GM18505 (cell line): ENCODE results near the gene SEMA5A.

Source experiments
- ATAC-seq: cut with Tn5 transposase; IDR thresholded peaks from one replicate; pipeline ENCODE4 v1.9.1; 2021; ENCODE audit not compliant: unreplicated experiment
- POLR2A ChIP-seq: IDR thresholded peaks from 4 replicates; pipeline ENCODE4 v1.6.1; 2011; ENCODE audit warnings: borderline replicate concordance; ENCODE audit not compliant: insufficient read depth, insufficient read length; ENCODE audit errors: extremely low read depth

Gene SEMA5A

DNA sequence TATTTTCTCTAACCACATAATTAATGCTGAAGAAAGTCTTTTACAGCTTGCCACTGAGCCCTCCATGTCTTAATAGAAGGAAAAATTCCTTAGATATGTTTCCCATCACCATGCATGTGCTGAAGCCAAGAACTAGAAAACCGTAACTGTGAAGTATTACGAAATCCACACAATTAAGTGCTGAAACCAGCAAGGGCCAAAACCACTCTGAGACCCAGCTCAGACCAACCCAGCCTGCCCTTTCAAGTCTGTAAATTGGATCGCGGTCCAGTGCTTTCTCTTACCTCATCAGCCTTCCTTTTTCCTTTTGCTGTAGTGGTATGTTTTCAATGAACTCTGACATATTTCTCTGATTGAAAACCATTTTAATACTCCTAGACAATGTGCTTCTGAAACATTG, 26.3 kb downstream of the SEMA5A start:
- no peak for TF ChIP-seq POLR2A

DNA sequence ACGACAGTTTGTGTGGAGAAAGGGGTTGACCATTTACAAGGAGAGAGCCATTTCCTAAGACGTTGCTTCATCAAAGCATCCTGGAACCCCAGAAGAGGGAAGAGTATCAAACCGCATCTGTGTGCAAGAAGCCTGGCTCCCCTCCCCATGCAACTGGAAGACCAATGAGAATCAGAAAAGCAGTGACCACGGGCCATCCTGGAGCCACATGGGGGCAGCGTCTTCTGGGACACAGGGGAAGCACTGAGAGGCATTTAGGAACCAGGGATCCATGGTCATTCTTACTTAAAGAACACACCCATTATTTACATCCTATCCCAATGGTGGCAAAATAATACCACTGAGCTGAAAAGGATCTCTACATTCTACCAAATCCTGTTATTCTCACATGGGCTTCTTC, 29.3 kb downstream of the SEMA5A start:
- no peak for TF ChIP-seq POLR2A

More for the DNA sequence above, 26.3 kb downstream of the SEMA5A start:
- no peak for ATAC-seq

DNA sequence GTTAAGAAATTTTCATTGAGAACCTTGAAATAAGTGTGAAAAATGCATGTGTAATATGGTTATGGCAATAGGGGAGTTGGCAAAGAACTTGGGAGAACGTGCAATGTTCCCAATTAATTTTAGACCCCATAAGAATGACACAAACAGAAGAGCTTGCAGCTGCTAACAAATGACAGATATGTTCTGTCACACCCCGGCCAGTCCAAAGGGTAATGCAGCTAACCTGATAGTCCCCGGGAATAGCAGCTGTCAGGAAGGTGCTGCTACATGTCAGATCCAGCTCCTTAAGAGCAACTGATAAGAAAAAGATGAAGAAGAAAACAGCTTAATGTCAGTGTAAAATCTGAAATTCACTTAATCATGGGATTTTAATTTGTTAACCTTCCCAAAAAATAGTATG, 30.4 kb downstream of the SEMA5A start:
- TF ChIP-seq POLR2A: no peak
- no peak for ATAC-seq

More for the DNA sequence above, 29.3 kb downstream of the SEMA5A start:
- no peak for ATAC-seq

DNA sequence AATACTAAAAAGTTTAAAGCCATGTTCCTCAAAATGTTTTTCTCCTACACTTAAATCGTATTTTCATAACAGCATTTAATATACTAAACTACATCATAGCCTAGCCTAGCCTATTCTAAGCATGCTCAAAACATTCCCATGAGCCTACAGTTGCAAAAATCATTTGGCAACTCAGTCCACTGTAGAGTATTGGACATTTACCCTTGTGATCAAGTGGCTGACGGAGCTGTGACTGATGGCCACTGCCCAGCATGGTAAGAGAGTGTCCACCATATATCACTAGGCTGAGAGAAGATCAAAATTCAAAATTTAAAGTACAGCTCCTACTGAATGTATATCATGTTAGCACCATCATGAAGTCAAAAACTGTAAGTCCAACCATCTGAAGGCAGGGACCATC, 30.9 kb downstream of the SEMA5A start:
- no peak for ATAC-seq
- no peak for TF ChIP-seq POLR2A

DNA sequence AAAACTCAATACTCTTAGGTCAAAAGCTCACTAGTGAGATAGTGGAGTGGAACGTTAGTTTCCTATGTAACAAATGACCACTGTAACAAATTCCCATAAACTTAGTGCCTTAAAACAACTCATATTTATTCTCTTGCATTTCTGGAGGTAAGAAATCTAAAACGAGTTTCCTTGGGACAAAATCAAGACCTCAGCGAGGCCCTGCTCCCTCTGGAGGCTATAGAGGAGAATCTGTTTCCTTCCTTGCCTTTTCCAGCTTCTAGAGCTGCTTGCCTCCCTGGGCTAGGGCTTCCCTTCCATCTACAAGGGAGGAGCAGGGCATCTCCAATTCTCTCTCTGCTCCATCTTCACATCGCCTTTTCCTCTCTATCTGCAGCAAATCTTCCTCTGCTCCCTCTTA, 32.0 kb downstream of the SEMA5A start:
- TF ChIP-seq POLR2A: no peak
- ATAC-seq: no peak

DNA sequence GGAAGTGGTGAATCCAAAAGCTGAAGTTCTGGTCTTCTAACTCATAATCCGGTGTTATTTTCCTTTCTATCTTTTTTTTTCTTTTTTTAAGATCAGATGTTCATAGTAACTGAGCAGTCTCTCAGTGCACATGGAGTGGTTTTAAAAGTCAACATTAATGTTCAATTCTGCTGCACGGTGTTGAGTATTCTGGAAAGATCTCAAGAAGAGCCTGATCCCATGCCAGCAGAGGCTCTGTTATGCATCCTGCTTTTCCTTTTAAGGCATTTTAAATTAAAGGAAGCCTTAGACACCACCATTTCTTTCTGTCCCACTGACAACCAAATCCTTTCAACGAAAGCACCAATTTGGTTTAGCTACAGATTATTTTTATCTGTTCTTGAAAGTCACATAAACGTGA, 33.4 kb downstream of the SEMA5A start:
- TF ChIP-seq POLR2A: no peak
- no peak for ATAC-seq

DNA sequence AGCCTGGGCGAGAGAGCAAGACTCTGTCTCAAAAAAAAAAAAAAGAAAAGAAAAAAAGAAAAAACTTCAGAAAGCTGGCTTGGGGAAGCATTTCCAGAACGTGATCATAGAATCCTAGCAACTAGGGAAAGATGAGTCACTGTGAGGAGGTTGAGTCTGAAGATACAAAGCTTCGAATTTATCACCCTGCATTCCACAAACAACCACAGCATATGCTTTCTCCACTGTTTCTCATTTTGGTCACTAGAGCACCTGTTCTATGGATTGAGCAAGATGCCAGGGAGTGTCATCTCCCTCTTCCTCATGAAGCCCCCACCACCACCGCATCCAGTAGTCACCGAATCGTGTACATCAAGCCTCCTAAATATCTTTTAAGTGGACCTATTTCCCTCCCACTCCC, 37.9 kb downstream of the SEMA5A start:
- no peak for ATAC-seq
- no peak for TF ChIP-seq POLR2A

DNA sequence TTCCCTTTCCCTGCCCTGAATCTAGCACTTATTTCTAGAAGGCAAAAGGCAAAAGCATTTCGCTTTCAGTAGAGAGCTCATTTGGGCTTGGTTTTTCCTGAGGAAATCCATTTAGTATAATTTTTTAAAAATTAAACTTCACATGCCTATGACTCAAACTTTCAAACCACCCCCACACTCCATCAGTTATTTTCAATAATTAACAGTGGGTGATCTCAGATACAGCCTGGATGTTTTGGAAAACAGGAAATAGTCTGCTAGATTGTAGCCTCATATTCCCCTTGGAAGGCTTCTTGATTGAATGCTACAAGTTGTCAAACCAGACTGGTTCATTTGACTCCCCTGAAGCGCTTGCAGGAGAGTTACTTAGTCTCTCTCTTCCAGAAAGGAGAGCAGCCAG, 40.6 kb downstream of the SEMA5A start:
- TF ChIP-seq POLR2A: no peak
- ATAC-seq: no peak

DNA sequence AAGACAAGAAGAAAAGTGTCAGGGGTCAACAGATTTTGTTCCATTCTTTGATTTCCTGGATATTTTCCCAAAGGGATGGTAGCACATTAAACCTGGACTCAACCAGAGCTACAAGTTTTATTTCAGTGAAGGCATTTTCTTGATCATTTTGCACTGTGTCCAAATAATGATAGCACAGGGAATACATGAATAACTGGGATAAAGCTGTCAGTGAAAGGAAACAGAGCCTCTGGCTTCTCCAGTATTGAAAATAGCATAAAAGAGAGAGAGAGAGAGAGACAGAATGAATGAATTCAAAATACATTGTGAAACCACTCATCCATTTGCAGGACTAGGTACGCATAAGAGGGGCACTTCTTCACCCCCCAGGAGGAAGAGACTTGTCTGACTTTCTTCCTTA, 43.0 kb downstream of the SEMA5A start:
- TF ChIP-seq POLR2A: no peak
- ATAC-seq: no peak

DNA sequence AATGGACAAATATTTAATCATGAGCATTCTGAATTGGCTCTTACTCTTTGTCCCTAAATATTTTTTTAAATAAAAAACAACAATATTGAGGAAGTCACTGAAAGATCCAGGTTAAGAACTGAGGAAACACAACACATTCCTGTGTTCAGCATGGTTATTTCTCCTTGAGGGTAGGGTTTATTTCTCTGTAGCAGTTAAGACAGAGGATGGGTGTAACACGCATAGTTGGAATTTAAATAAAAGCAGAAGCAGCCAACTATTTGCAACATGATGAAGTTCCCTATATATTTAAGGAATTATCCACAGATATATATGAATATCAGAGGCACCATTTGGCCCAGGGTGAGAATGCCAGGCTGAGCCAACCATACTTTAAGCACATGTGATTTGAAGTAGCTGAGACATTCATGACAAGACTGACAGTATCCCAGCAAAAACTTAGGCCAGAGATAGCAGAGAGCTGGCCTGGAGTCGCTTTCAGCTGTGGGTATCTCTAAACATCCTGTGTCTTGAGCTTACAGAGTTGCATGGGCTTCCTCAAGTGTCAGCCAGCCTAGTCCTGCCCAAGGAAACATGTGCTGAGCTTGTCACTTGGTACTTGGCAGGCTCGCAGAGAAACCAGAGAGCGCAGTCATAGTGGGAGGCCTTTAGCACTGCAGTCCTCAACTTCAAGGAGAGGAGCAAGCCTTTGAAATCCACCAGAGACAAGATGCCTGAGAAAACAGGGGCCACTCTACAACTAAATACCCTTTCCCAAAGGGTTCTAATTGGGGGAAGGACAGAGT, 43.6 kb downstream of the SEMA5A start:
- TF ChIP-seq POLR2A: no peak
- no peak for ATAC-seq

DNA sequence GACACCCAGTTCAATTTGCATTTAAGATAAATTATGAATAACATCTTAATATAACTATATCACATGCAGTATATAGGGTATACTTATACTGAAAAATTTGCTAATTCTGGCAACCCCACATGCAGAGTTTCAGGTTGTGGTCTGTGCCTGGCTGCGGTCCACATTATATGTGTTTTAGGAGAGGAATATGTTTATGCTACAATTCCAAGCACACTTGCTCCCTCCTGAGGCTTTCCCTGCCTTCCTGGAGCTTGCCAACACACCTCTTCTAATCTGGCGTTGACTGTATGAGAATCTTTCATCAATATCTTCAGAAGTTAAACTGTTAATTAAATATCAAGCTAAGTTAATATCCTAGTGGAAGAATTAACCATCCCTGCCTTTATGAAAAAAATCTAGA, 45.2 kb downstream of the SEMA5A start:
- ATAC-seq: no peak
- TF ChIP-seq POLR2A: no peak

DNA sequence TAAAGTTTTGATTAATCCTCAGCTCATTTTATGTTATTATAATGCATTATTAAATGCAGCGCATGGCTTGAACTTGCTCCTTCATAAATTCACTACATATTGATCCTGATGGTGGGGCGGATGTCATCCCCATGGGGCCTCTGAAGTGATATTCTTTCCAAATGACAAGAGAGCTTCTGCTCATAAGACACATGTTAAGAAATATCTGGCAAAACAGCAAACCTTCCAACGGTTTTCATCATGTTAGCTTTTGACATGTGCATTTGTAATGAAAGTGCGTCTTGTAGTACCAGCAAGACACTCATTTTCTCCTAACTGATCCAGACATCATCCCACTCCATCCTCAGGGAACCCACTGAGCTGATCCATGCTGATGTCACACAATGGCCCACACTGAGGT, 45.7 kb downstream of the SEMA5A start:
- ATAC-seq: no peak
- no peak for TF ChIP-seq POLR2A

DNA sequence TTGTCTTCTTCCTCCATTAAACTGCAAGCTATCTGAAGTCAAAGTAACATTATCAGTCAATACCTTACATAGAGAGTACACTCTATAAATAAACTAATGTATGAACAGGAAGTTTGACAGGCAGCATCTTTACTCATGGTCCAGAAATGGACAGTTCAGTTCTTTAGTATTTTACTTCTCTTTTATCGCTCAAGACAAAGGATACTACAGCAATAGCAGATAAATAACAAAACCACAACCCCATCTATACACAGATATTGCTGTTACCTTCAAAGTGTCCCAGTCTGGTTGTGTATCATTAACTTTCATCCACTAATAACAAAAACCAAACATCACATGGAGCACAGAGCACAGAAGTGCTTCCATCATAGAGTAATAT, 46.4 kb downstream of the SEMA5A start:
- ATAC-seq: no peak

DNA sequence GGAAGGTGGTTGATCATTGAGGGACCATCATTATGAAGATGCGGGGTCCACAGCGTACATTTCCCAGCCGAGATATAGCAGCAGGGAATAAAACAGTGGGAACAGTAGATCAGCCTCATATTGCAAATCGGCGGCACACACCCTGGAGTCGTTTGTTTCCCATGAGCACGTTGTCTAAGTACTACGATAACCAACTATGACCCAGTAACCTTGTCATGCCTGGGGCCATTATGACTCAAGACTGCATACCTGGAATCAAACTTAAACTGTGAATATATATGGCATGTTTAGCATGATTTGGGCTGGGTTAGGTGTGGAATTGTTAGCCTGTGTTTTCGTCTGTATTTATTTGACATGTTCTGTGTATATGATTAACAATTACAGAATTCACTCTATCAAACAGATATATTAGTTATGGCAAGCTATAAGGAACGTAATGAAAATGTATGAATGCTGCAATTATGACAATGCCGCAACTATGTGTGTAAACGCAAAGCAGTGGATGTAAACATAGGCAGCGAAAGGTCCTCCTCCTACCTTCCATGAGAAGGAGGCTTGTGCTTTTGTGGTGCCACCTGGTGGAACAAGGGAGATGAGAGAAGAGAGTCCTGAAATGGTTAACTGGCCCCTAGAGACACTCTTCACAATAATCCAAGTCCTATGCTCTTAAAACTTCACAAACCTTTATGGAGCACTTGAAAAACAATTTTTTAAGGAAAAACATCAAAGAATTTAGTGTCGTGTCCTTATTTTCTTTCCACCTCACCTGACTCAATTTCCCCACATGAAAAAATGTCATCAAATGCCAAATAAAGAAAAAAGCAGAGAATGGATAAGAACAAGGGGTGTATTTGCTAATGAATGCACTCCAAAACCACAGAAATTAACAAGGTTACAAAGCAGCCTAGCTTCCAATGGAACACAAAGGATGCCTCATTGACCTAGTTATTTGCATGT, 47.1 kb downstream of the SEMA5A start:
- ATAC-seq: peak; percentile 59

More for the DNA sequence above, 46.4 kb downstream of the SEMA5A start:
- no peak for TF ChIP-seq POLR2A

More for the DNA sequence above, 47.1 kb downstream of the SEMA5A start:
- no peak for TF ChIP-seq POLR2A
